D341Med (cell line): ENCODE measurements around the gene FGF18.
"Not testable (repeated sequence)": the region's sequence is repeated elsewhere in the genome, so short reads cannot be mapped to it uniquely, and the experiment has no call there.

ENCODE experiments used
- DNase-seq: peaks from one replicate; pipeline ENCODE4 v3.0.0; 2012; ENCODE audit warnings: low spot score

FGF18 gene

DNA sequence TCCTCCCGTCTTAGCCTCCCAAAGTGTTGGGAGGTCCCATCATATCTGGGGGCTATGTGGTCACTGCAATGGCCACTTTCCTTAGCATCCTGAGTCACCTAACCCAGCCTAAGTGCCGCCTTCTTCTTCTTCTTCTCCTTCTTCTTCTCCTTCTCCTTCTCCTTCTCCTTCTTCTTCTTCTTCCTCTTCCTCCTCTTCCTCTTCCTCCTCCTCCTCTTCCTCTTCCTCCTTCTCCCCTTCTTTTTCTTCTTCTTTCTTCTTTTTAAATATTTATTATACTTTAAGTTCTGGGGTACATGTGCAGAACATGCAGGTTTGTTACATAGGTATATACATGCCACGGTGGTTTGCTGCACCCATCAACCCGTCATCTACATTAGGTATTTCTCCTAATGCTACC, 78.0 kb downstream of the FGF18 start:
- not testable (repeated sequence) for DNase-seq

DNA sequence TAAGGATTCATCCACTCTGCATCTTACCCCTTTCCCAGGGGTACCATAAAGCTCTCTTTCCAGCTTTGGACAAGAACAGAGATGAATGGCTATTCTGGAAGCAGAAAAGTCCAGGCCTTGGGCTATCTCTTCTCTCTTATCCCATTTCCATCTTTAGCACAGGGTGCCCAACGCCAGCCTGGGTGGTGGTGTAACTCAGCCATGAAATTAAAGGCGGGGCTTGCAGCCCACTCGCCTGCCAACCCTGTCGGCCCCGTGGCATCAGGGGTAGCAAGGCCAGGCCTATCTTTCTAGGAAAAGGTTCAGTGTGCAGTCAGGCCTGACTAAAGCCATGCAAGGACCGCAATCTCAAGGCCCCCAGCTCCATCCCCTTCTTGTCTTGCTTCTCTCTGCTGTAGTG, 78.7 kb downstream of the FGF18 start:
- DNase-seq: no peak

DNA sequence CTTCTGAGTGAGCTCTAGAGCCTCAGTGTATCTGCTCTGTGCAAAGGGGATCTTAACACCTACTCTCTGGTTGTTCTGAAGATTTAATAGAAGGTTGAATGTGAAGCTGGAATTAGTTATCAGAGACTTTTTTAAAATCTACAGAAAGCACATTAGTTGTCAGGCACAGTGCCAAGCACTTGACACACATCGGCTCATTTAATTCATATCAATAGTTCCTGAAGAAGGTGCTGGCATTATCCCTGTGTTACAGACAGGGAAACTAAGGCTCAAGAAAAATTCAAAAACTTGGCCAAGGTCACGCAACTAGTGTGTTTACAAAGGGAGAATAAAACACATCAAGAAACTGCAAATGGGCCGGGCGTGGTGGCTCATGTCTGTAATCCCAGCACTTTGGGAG, 80.2 kb downstream of the FGF18 start:
- DNase-seq: no peak

DNA sequence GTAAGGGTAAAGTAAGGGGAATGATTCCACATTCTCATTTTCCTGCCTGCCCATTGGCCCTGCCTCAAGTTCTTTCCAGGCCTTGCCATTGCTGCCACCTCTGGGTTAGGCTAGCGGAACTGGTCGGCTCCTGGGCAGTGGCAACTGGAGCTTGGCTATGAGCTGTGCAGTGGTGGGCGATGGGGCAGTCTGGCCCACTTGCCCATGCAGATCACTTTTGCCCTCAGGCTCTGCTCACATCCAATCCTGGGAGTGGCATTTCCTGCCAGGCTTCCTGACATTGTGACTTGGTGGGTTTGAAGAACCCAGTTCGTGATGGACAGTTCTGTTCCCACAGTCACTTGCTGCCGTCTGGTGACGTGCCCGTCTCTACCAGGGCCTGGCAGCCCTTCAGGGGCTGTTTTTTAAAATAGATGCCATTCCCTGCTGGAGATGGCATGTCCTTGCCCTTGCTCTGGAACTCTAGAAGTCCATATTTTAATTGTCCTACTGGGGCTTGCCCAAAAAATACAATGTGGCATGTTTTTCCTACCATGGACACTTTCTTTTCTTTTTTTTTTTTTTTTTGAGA, 86.1 kb downstream of the FGF18 start:
- no peak for DNase-seq

DNA sequence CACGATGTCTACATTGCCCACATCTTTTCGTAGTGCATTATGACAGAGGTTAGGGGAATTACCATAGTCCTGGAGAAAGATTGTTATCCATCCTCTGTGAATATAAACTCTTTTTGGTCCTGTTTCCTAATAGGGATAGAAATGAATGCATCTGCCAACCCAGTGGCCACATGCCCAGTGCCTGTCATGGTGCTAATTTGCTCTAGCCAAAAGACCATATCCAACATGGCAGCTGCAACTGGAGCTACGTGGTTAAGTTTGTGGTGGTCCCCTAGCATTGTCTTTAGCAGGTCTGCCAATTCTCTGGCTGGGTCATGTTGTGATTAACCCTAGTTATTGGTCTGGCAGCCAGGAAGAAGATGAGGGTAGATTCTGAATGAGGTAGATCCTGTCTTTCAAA, 87.5 kb downstream of the FGF18 start:
- no peak for DNase-seq
